Measurements from ENCODE around the gene LRCH1.

The LRCH1 gene

DNA sequence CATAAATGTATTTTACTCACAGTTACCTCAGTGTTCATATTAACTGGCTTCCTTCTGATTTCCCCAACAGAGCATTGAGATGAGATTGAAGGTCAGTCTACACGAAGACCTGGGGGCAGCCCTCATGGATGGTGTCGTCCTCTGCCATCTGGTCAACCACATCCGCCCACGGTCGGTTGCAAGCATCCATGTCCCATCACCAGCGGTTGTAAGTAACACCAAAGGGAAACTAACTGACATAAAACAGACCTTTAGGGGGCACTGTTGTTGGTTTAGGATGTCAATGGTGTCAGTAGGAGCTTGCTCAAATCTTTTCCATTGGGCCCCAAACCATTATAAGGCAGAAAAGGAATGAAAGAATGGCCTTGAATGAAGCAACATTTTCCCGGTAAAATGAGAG lies 175.8 kb downstream of the LRCH1 start:
- TF ChIP-seq ZNF274 (IDR thresholded peaks at IDR 0.05; ENCODE audit: low read depth, low read length), result no peak
- H3K4me3 ChIP-seq (ENCODE audit: low read length), result no peak overlapping the region

DNA sequence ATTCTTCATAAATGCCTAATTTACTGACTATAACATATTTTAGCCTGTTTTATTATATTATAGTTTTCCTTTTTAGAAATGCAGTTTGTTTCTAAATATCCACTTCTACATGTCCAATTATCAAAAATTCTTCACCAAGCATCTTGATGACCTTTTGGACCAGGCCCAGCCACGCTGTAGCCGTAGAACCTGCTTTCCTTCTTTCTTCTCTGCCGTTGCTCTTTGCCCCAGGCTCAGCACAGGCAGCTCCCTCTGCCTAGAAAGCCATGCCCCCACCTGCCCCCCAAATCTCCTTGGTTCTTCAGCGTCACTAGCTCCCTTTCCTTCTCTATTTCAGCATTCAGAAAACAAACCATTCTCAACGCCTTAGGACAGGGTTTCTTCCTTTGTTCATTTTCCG lies 178.6 kb downstream of the LRCH1 start:
- no peak overlapping the region for H3K4me3 ChIP-seq (ENCODE audit: low read length)
- TF ChIP-seq ZNF274 (IDR thresholded peaks at IDR 0.05; ENCODE audit: low read depth, low read length), result no peak

GRCh38 chr13:46735425-46735824 lies 182.5 kb downstream of the LRCH1 start:
- no peak overlapping the region for H3K4me3 ChIP-seq (ENCODE audit: low read length)
- TF ChIP-seq ZNF274 (IDR thresholded peaks at IDR 0.05; ENCODE audit: low read depth, low read length), result no peak

- no peak for TF ChIP-seq ZNF274 (IDR thresholded peaks at IDR 0.05; ENCODE audit: low read depth, low read length)
- H3K4me3 ChIP-seq (ENCODE audit: low read length), result no peak overlapping the region
Measured at GRCh38 chr13:46736541-46737310, 183.8 kb downstream of the LRCH1 start.

- no peak overlapping the region for H3K4me3 ChIP-seq (ENCODE audit: low read length)
- no peak for TF ChIP-seq ZNF274 (IDR thresholded peaks at IDR 0.05; ENCODE audit: low read depth, low read length)
Measured at GRCh38 chr13:46738055-46738454, 185.1 kb downstream of the LRCH1 start.

DNA sequence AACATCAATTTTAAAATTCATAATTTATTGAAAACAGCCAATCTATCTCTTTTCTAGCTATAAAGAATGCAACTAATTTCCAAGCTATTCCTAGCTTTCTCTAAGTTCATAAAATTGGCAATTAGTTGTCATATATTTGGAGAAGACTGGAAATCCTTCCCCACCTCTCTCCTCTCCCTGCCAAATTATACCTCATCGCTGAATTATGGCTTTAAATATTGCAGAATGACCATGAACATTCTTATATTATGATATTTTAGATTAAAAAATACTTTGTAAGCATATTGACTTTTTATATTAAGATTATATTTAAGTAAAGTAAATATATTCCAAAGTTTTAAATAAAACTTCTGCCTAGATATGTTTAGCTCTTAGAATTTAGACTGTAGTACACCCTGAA lies 185.8 kb downstream of the LRCH1 start:
- H3K4me3 ChIP-seq (ENCODE audit: low read length), result no peak overlapping the region
- no peak for TF ChIP-seq ZNF274 (IDR thresholded peaks at IDR 0.05; ENCODE audit: low read depth, low read length)

DNA sequence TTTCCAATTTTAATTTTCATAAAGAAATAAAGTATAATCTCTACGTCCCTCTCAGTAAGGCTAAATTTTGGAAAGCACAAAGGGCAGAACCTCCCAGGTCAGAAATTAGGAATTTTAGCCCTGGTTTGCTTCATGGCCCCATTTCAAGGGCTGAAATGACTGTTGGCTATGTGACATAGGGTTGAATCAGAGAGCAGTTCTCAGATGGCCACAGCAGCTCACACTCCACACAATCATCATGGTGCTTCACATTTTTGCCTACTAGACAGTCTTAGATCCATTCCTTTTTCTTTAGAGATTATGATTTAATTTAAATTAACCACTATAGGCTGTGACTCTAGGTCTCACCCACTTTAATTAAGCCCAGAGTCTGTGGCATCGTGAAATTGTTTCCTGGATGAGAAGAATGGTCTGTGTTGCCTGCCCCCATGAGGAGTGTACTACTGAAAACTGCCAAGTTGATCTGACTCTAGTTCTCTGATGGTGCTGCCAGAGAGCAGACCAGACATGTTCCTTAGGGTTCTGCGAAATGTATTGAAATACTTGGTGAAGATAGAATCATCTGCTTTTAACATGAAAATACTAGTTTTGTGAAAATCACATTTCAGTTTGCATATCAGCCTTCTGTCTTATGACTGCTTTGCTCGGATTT lies 186.6 kb downstream of the LRCH1 start:
- no peak overlapping the region for H3K4me3 ChIP-seq (ENCODE audit: low read length)
- no peak for TF ChIP-seq ZNF274 (IDR thresholded peaks at IDR 0.05; ENCODE audit: low read depth, low read length)

- no peak for TF ChIP-seq ZNF274 (IDR thresholded peaks at IDR 0.05; ENCODE audit: low read depth, low read length)
- H3K4me3 ChIP-seq (ENCODE audit: low read length), result no peak overlapping the region
Measured at GRCh38 chr13:46743191-46743590, 190.2 kb downstream of the LRCH1 start.

DNA sequence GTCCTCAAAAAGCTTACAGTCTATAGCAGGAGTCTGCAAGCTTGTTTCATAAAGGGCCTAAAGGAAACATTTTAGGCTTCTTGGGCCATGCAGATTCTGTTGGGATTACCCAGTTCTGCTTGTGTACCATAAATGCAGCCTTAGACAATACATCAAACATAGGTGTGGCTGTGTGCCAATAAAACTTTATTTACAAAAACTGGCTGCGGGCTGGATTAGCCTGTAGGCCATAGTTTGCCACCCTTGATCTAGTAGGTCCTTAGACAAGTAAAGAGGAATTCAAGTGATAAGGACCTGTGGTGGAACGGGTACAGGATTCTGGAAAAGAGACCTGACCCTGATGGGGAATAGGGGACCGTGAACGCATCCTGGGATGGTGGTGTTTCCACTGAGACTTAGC lies 192.1 kb downstream of the LRCH1 start:
- no peak for TF ChIP-seq ZNF274 (IDR thresholded peaks at IDR 0.05; ENCODE audit: low read depth, low read length)
- no peak overlapping the region for H3K4me3 ChIP-seq (ENCODE audit: low read length)

DNA sequence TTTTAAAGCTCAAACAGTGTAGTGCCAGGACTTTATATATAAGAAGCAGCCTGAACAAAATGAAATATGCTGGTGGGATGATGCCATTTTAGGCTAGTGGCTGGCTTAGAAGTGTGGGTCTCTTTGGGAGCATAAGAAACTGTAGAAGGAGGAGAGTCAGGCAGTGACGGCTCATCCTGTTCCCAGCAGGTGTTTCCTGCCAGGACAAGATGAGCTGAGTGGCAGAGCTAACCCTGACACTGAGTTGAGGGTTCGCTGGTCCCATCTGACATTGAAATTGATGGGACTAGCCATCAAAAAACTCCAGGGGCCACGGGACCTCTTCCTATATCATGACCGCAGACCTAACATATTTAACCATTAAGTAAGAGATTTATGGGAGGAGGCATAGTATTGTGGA lies 192.7 kb downstream of the LRCH1 start:
- no peak overlapping the region for H3K4me3 ChIP-seq (ENCODE audit: low read length)
- no peak for TF ChIP-seq ZNF274 (IDR thresholded peaks at IDR 0.05; ENCODE audit: low read depth, low read length)

GRCh38 chr13:46747031-46747820 lies 194.3 kb downstream of the LRCH1 start:
- H3K4me3 ChIP-seq (ENCODE audit: low read length), result no peak overlapping the region
- no peak for TF ChIP-seq ZNF274 (IDR thresholded peaks at IDR 0.05; ENCODE audit: low read depth, low read length)

- no peak for TF ChIP-seq ZNF274 (IDR thresholded peaks at IDR 0.05; ENCODE audit: low read depth, low read length)
- no peak overlapping the region for H3K4me3 ChIP-seq (ENCODE audit: low read length)
Measured at GRCh38 chr13:46748300-46748699, 195.3 kb downstream of the LRCH1 start.

DNA sequence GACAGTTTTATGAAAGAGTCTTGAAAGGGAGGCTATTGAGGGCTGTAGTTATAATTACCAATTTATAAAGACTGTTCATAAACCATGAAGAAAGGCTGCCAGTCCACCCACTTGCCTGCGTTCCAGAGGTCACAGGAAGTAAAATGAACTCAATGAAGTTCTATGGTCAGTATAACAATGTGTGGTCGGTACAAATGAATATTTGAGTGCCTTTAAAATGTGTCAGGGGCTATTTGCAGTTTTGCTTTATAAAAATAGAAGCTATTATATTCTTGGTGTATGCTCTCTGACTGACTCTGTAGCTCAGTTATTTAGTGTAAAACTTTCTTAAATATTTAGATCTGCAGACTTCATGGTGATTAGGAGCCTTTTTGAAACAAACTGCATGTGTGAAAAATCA lies 197.0 kb downstream of the LRCH1 start:
- no peak for TF ChIP-seq ZNF274 (IDR thresholded peaks at IDR 0.05; ENCODE audit: low read depth, low read length)
- H3K4me3 ChIP-seq (ENCODE audit: low read length), result no peak overlapping the region

DNA sequence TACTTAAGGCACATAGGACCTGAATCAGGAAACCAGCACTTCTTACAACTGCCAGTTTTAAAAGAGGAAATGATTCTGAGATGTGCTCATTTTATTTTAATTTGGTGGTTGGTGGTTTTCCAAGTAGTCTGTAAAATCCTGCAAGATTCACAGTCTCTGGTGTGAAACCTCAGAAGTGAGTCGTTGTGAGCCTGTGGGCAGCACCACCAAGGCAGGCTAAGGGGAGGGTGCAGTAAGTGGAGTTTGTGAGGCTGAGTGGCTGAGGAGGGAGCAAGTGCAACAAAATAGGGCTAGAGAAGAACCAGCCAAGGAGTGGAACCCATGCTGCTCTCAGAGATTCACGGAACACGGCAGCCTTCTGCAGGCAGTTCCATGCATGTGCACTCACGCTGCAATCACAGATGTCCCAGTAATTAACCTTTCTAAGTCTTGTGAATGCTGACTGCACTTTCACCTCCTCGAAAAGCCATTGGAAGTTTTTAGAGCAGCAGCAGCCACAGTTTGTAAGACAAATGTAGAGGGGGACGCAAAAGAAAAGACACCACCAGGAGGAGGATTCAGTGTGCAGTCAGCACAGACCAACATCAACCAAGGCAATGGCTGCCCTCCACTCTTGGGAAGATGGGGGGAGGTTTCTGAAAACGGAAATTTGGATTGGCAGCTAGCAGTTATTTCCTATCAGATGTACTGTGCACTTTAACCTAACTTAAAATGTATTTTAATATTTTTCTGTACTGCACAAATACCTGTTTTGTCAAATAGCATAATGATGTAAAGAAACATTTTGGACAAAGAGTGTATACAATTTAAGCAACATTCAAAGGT lies 199.1 kb downstream of the LRCH1 start:
- no peak overlapping the region for H3K4me3 ChIP-seq (ENCODE audit: low read length)
- no peak for TF ChIP-seq ZNF274 (IDR thresholded peaks at IDR 0.05; ENCODE audit: low read depth, low read length)
